HepG2 (cell line): ENCODE data around the gene CHN2.

Experiments
- MYC ChIP-seq: sonication (generic); formaldehyde crosslinking; IDR thresholded peaks from 2 replicates; pipeline ENCODE4 v1.9.0; 2021; ENCODE audit warnings: missing genetic modification reagents, borderline replicate concordance
- RAD21 ChIP-seq: fragments of 450-650 bp; formaldehyde crosslinking; IDR thresholded peaks from 2 replicates; pipeline ENCODE4 v1.5.0; 2020; ENCODE audit warnings: mild to moderate bottlenecking
- SIN3A ChIP-seq: IDR thresholded peaks from 2 replicates; pipeline ENCODE4 v1.6.1; 2011; ENCODE audit warnings: low read depth, mild to moderate bottlenecking, control low read depth, low read length, borderline replicate concordance
- TF ChIP-seq, protein P1 (sequence below): sonication (generic); formaldehyde crosslinking; IDR thresholded peaks from 2 replicates; pipeline ENCODE4 v1.5.0; 2020; ENCODE audit warnings: missing genetic modification reagents
- TF ChIP-seq, protein P2 (sequence below): sonication (generic); formaldehyde crosslinking; IDR thresholded peaks from 2 replicates; pipeline ENCODE4 v1.8.0; 2022; ENCODE audit warnings: mild to moderate bottlenecking, missing genetic modification reagents

DNA sequence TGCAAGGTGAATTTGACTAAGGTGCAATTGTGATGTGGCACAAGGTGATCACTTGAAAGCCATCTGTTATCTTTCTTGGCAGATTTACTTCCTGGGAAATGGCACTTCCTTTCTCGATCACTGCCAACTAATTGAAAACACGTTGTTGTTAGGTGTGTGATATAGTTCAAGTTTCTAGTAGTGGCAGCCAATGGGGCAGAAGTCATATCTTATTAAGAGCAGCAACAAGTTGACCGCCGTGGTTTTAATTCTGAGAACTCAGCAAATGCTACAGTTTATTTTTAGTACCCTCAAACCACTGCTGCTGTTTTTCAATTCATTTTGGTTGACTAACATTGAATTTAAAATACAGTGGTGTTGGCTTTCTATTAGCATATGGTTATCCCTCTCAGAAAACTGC is 1.6 kb downstream of the CHN2 start:
- no peak for TF ChIP-seq MYC (CRISPR knock-in tag)
- TF ChIP-seq SIN3A = no peak
- TF ChIP-seq, protein P1, sequence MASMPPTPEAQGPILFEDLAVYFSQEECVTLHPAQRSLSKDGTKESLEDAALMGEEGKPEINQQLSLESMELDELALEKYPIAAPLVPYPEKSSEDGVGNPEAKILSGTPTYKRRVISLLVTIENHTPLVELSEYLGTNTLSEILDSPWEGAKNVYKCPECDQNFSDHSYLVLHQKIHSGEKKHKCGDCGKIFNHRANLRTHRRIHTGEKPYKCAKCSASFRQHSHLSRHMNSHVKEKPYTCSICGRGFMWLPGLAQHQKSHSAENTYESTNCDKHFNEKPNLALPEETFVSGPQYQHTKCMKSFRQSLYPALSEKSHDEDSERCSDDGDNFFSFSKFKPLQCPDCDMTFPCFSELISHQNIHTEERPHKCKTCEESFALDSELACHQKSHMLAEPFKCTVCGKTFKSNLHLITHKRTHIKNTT (CRISPR knock-in tag) = no peak
- TF ChIP-seq RAD21 (CRISPR knock-in tag) = no peak
- TF ChIP-seq, protein P2, sequence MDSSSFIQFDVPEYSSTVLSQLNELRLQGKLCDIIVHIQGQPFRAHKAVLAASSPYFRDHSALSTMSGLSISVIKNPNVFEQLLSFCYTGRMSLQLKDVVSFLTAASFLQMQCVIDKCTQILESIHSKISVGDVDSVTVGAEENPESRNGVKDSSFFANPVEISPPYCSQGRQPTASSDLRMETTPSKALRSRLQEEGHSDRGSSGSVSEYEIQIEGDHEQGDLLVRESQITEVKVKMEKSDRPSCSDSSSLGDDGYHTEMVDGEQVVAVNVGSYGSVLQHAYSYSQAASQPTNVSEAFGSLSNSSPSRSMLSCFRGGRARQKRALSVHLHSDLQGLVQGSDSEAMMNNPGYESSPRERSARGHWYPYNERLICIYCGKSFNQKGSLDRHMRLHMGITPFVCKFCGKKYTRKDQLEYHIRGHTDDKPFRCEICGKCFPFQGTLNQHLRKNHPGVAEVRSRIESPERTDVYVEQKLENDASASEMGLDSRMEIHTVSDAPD (CRISPR knock-in tag) = no peak
